ENCODE results near the gene DPYSL3. TPM values are rescaled to one million over a fixed set of nuclear protein-coding genes. Genes with fewer than 3 reads are reported as not detected.

DPYSL3 gene
- 2.9 and 5.2 TPM in 2 replicates for polyA plus RNA-seq

DNA sequence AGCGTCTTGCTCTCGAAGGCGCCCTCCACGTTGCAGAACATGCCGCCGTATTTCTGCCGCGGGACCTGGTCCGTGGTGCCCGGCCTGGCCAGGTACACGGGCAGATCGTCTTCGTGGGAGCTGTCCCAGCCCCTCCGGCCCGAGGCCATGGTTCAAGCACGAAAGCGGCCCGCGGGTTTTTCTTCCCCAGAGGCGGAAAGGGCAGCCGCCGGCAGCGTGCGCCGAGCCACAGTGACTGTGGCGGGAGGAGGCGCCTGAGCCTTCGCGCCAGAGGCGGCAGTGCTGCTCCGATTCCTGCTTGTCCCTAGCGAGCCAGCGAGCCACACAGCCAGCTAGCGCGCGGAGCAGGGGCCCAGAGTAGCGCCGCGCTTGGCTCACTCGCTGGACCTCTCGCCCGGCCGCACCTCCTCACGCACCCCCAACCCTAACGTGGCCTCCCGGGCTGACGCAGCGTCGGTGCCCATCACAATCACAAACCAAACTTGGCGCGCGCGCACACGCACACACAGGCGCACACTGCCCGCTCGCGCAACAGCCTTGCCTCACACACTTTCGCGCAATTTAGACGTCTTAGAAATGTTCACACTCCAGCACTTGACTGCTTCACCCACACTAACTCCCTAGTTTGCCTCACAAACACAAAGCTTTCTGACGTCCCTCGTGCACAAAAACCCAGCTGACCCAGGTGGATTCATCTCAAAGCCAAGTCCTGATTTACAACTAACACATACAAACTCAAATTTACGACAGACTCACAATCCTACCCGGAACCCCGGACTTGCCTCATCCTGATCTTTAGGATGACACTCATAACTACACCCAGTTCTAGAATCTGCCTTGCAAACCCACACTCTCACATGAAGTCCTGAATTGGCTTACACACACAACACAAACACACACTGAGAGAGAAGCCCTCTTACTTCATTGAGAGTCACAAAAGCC is at the start of gene DPYSL3:
Gene DPYSL3, minus strand, starts transcription at position 359 of the 942 bp plus-strand sequence. Its CDS starts 210 bp downstream, at position 149.

Data from Purkinje cell (primary cell).